Dermis blood vessel endothelial cell (primary cell): ENCODE results near the gene TRAPPC11. TPM values are rescaled to one million over a fixed set of nuclear protein-coding genes. Genes with fewer than 3 reads are reported as not detected.

Source experiments
- DNase-seq: peaks from one replicate; pipeline ENCODE4 v3.0.0; 2010
- total RNA-seq: library from RNA; depleted of rRNA; stranded (reverse); fragments of >200 nt; gene quantifications from 2 replicates; pipeline ENCODE4 v1.2.3, GENCODE V29; 2014

TRAPPC11 gene
- total RNA-seq, 1 donor from 2014 or later = 45.6 TPM

DNA sequence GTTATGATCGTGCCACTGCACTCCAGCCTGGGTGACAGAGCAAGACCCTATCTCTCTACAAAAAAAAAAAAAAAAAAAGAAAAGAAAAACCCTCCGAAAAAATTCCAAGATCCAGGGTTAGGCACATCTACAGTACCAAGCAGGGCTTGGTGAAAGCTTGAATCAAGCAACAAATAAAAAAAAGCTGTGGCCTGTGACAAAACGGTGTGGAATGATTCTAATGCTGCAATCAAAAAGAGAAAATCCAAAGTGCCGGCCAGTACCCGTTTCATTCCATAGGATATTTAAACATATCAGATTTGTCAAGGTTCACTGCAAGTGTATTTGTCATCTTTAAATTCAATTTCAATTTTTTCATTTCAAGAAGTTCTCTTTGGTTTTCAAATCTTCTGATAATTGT is 20.7 kb upstream of the TRAPPC11 start:
- no peak for DNase-seq

DNA sequence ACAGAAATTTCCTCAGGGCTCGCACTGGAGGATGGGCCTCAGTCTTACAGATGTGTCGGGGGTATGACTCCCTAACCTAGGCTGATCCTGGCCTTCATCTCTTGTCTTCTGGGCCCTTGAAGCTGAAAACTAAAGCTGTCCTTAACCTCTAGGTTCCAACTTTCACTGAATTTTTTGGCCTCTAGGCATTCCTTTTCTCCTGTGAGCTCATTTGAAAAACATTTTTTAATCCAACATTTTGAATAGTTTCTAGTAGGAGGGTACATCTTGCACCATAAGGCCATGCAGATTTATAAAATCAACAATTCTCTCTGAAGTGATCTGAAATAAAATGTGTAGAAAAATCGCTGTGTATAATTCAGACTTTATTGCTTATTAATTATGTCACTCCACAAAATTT is 19.8 kb upstream of the TRAPPC11 start:
- no peak for DNase-seq

DNA sequence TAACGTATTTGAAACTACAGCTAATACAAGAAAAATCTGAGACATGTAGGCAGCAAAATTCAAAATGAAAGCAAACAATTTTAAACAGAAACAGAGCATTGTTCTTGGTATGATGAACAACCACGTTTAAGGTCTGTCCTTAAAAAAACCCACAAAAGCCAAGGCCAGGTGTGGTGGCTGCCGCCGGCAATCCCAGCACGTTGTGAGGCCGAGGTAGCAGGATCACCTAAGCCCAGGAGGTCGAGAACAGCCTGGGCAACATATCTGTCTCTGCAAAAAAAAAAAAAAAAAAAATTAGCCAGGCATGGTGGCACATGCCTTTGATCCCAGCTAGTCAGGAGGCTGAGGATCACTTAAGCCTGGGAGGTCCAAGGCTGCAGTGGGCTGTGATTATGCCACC is 13.8 kb upstream of the TRAPPC11 start:
- no peak for DNase-seq

DNA sequence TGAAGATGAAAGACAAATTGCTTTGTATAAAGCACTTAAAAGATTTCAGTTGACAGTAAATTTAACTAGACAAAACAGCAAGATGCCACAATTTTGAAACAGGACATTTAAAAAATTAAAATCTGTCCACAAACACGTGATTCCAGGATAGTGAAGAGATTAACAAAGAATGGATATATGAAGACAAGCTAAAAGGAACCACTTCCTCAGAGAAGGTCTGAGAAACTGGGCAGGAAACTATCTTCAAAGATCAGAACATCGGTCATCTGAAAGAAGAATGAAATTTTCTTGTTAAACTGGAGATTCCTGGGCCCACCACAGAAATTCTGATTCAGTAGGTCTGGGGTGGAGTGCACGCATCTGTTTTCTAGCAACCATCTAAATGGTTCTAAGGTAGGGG is 1.5 kb upstream of the TRAPPC11 start:
- DNase-seq = no peak

DNA sequence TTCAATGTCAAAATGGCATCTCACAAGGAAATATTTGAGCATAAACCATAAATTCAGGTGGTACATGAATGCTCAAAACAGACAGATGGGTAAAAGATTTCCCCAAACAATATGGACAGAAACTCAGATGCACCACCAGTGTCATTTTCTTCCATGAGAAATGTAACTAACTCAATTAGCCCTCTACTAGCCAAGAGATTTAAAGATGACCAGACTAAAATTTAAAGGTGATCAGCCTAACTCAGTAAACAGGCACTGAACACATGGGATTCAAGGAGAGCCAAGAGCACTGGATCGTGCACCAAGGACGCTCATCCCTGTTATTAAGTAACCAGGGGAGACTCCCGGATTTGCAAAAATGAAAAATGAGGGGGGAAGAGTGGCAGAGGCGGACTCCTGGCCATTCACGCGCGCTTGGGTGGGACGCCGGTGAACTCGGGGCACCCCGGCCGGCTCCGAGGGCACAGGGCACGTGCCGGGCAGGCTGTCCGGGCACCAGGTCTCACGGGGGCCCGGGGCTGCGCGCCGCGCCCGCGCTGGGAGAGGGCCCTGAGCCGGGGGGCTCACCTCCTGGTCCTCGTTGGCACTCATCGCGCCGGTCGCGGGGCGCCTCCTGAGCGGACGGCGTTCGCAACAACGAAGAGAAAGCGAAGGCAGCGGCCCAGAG is 598 bp upstream of the TRAPPC11 start:
- DNase-seq = peak; percentile 32

DNA sequence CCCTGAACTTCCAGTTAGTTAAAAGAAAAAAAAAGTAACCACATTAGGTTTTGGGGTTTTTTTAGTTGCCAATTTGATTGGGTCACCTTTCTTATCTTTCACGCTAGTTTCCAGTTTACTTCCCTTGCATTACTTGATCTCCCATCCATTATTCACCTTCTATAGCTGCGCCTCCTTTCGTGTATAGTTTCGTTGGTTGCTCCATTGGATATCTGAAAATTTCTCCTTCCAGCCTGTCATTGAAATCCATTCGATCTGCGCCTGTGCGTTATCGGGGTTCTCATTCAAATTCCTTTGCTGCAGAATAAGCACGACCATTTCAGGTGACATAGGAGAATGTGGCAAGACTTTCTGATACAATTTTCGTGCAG is 764 bp downstream of the TRAPPC11 start:
- peak; percentile 12 for DNase-seq

DNA sequence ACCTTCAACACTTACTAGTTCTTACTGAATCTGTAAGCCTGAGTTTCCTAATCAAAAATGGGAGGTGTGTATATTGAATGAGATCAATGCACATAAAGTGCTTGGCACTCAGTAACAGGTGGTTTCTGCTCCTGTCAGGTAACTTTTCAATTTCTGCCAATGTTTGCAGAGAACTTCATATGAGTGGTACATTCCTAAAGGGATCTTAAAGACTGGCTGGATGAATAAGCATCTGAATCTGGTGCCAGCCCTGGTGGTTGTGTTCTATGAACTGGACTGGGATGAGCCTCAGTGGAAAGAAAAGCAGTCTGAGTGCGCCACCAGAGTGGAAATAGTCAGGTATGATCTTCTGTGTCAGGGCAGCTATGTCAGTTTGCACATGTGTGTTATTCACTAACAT is 7.0 kb downstream of the TRAPPC11 start:
- no peak for DNase-seq

DNA sequence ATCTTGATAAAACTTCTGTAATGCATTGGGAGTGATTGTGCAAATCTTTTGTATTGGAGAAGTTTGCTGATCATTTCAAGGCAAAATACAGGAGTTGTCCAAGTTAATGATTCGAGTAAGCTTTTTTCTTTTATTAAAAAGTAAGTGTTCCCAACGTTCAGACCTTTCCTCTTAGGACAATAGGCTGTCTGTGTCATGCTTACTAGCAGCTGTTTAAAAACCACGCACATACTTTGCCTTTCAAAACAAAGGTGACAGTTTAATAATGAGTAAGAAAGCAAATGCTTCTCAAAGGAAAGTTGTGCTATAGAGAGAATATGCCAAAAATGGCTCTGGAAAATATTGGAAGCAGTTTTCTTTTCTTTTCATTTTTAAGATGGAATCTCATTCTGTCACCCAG is 11.2 kb downstream of the TRAPPC11 start:
- DNase-seq = no peak

DNA sequence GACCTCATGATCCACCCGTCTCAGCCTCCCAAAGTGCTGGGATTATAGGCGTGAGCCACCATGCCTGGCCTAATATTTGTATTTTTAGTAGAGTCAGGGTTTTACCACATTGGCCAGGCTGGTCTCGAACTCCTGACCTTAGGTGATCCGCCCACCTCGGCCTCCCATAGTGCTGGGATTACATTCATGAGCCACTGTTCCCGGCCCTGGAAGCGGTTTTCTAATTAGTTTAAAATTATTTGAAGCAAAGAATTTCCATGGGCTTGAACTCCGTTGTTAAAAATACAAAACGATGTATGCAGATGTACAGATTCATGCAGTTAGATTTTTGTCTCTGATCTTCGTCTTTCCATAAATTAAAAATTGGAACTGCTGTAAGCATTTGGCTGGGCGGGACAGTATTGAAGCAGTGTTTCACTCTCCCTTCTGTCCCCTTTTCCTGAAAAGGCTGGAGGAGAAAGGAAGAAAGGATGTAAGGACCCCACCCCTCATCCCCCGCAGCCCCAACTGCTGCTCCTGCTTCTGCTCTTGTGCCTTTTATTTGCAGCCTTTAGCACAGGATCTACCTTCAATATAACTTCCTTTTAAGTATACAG is 12.0 kb downstream of the TRAPPC11 start:
- DNase-seq = no peak

DNA sequence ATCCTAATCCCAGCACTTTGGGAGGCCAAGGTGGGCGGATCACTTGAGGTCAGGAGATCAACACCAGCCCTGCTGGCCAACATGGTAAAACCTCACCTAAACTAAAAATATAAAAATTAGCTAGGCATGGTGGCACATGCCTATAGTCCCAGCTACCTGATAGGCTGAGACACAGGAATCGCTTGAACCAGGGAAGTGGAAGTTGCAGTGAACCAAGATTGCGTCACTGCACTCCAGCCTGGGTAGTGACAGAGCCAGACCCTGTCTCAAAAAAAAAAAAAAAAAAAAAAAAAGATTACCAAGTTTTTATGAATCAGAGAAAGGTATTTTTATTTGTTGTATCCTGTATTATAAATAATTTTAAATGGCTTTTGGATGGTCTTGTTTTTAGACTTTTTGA is 15.1 kb downstream of the TRAPPC11 start:
- no peak for DNase-seq

DNA sequence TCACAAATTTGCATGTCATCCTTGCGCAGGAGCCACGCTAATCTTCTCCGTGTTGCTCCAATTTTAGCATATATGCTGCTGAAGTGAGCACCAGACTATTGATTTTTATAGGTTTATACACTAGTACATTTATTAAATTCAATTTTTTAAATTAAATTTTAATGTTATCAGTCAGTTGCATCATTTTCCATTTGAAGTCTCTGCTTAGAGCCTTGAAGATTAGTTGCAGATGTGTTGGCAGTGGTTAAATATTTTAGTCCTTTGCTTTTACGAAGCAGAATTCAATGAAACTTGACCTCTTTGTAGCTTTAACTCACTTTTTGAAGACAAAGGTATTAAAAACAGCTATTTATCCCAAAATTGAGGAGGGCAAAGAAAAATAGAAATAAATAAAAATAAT is 16.5 kb downstream of the TRAPPC11 start:
- DNase-seq = no peak

DNA sequence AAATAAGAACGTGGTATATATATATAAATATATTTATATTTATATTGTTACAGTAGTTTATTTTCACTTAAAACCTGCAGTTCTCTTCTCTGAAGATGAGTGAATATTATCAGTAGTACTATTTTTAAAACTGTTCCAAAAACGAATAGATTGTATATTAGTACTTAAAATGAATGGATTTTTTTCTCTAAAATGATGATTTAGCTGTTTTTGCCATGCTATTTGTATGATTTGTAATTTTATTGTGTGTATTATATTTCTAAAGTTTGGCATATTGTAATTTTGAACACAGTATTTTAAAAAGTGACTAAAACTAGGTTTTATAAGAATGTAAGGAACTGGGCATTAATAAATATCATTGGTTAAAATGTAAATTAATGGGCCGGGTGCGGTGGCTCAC is 22.0 kb downstream of the TRAPPC11 start:
- DNase-seq = no peak

DNA sequence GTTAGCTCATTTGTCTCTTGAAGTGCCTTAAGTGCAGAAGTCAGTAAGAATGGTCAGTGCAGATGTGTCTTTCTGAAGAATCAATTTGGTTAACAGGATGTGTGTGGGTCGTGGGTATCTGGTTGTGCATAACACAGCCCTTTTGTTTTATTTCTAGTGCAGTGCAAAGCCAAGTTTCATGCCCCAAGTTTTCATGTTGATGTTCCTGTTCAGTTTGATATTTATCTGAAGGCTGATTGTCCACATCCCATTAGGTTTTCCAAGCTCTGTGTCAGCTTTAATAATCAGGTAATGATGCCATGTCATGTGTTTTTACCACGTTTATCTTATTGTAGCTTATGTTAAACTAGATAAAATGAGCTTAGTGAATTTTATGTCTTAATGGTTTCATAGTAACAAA is 27.4 kb downstream of the TRAPPC11 start:
- no peak for DNase-seq

DNA sequence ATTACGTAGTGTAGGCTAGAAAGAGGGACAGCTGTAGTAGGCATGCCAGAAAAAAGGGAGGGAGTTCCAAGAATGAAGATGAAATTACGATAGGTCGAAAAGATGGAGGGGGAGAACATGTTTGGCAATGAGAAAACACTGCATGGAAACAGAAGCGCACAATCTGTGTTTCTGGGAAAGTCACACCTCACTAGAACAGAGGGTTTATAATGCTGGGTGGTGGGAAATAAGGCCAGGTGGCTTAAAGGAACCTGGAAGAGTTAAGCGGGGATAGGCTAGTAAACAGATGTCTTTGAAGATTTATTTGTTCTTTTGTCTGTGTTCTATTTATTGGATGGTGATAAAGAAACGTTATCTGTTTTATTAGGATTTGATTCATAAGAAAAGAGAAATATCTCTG is 29.1 kb downstream of the TRAPPC11 start:
- no peak for DNase-seq

DNA sequence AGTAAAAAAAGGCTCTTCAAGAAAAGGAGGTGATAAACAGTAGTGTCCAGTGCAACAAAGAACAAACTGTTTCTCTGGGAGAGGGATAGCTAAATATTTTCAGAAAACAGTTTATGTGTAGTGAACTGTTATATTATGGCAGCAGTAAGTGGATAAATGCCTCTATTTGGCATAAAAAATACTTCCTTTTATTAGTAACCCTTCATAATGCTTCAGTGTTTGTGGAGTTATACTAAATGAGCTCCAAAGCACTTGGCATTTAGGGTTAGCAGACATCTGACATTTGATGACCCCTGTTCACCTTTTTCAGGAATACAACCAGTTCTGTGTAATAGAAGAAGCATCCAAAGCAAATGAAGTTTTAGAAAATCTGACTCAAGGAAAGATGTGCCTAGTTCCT is 31.9 kb downstream of the TRAPPC11 start:
- no peak for DNase-seq

DNA sequence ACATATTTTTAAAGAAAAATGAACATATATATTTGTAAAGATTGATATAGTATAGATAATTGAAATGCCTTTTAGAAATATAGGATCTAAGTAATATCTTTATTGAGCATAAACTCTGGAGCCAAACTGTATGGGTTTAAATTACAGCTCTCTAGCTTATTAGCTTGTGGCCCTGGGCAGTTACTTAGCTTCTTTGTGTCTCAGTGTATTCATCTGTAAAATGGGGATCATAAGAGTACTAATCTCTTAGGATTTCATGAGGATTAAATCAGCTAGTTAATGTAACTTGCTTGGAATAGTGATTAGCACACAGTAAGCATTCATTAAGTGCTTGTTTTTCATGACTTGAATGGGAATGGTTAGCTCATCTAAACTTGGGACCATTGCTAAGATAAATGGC is 32.8 kb downstream of the TRAPPC11 start:
- no peak for DNase-seq

DNA sequence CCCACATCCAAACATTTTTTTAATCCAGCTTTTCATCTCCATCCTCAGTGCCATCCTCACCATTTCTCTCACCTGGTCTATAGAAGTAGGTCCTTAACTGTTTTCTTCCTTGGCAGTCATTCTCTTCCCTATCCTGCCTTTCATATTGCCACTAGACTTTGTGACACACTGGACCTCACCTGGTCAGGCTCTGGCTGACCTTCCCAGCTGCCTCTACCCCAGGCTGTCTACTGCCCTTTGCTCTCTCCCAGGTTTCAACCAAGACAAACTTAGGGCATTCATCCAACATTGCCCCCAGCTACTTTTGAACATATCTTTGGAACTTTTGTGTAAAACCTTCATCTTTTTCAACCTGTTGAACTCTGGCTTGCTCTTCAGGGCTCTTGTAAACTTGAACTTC is 39.8 kb downstream of the TRAPPC11 start:
- no peak for DNase-seq

DNA sequence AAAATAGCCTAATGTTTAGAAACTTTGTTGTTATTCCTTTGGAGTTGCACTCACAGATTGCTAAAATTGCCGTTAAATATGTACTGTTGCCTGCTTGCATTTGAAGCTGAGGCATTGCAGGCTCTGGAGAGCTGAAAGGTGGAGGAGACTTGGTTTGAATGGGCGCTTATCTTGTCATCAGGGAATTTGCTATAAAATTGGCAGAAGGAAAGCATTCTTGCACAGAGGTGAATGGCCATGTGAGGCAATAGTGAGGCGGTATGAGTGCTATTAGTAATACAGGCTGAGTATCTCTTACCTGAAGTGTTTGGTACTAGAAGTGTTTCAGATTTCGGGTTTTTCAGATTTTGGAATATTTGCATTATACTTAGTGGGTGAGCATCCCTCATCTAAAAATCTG is 41.3 kb downstream of the TRAPPC11 start:
- no peak for DNase-seq

DNA sequence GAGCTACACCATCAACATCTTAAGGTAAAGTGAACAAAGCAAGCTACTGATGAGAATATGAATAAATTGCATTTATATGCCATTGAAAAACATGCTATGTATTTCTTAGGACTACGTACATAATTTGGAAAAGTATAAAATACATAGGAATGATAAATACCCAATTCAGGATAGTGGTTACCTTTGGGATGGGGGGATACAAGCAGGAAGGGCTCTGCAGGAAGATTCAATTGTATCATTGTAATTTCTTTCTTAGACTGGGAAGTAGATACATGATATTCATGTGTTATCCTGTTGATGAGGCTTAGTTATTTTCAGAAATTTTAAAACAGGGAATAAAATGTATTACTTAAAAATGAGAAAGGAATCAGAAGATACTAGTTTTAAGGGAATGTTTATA is 43.4 kb downstream of the TRAPPC11 start:
- no peak for DNase-seq

DNA sequence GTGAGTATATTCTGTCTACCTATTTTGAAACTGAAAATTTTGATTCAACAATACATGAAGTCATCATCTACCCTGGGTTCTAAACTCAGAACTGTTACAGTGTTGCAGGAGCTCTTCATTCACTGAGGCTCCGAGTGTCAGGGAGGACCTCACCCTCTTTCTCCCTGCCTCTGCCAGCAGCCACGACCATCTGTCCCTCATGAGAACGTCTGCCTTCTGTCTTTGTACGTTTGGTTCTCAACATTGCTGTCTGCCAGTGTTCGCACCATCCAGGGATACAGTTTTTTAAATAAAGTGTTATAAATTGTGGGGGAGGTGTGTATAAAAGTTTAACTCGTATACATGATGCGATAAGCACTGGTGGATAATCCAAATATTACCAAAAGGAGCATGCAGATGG is 55.5 kb downstream of the TRAPPC11 start:
- DNase-seq = no peak

DNA sequence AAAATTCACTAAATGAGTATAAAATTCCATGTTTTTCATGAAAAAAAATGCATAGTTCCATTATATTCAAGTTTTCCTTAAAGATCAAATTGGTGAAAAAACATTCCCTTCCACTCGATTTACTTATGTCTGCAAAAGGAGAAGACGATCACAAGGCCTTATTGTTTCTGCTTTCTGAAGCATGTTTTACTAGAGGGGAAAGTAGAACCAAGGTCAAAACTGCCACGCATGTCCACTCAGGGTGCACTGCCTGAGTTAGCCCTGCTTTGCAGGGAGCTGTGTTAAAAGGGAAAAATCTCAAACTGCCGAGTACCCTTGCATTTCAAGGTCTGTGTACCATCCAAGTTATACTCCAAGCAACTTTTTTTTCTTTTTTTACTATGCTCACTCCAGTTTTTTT is 57.2 kb downstream of the TRAPPC11 start:
- DNase-seq = no peak

DNA sequence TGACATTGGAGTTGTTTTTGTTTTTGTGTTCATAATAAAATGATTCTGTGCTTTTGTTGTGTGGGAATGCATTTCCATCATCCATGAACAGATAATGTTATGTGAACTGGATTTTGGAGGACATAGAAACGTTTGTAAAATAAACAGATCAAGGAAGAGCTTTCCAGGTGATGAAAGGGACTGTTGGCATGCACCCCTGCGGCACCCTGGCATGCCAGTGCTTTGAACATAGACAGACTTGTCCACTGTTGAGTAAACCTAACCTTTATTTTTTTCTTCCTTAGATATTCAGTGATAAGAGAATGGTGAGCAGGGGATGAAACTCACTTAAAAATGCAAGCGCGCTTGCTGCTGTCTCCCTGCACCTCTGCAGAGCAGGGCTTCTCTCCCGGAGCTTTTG is 59.8 kb downstream of the TRAPPC11 start:
- DNase-seq = no peak

DNA sequence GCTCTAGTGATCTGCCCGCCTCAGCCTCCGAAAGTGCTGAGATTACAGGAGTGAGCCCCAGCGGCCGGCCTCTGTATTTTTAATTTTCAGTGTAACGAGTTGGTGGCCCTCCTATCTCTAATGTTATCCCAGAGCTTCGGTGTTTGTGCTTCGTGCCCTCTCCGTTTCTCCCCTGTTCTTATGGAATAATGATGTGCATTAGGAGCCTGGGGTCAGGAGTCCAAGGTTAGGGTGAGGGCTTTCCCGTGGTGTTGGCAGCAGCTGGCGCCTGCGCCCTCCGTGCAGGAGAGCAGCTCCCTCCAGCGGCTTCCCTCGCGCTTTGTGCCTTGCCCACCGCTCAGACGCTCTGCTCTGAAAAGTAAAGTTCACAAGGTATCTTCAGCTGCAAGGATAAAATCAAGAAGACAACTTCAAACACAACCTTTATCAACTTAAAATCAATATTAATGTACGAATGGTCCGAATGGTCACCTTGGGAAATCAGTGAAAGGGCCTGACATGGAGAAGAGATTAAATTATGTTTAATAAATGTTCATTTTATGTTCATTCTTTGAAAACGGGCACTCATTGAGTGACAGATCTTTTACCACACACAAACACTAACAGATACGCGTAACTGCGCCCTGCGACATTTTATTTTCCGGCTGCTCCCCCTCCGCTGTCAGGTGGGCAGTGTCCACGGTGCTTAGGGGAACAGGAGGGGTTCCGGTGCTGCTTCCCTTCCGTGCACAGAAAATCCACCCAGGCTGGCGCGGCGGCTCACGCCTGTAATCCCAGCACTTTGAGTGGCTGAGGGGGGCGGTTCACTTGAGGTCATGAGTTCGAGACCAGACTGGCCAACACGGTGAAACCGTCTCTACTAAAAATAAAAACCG is 62.4 kb downstream of the TRAPPC11 start:
- DNase-seq = peak; percentile 77
